Cardiac muscle cell (in vitro differentiated cells and primary cell): Measurements from ENCODE around the gene CPHXL. TPM values are rescaled to one million over a fixed set of nuclear protein-coding genes. Genes with fewer than 3 reads are reported as not detected.

ENCODE experiments used
- DNase-seq, 2 donors: peaks; one replicate each; pipeline versions ENCODE4 v3.0.0 to v3.0.0-alpha.2; 2010 to 2017; ENCODE audit warnings: low read depth in 1 of 2, low spot score in 1 of 2
- H3K27ac ChIP-seq: fragments of 200-600 bp; sonication (generic); 2 replicates; pipeline ENCODE4 v1.5.1; 2016
- H3K27me3 ChIP-seq: fragments of 200-600 bp; sonication (generic); 2 replicates; pipeline ENCODE4 v1.6.0; 2016; ENCODE audit warnings: control low read depth
- H3K36me3 ChIP-seq: fragments of 200-600 bp; sonication (generic); 2 replicates; pipeline ENCODE4 v1.5.1; 2016; ENCODE audit warnings: control low read depth
- H3K4me1 ChIP-seq: fragments of 200-600 bp; sonication (generic); 2 replicates; pipeline ENCODE4 v1.8.1; 2017; ENCODE audit warnings: low read depth, mild to moderate bottlenecking, mixed run types
- H3K4me3 ChIP-seq: fragments of 200-600 bp; sonication (generic); 2 replicates; pipeline ENCODE4 v1.5.1; 2016; ENCODE audit warnings: mild to moderate bottlenecking
- H3K9me3 ChIP-seq: fragments of 200-600 bp; sonication (generic); 2 replicates; pipeline ENCODE4 v1.5.1; 2017; ENCODE audit warnings: low read depth, mild to moderate bottlenecking, control low read depth
- CTCF ChIP-seq: IDR thresholded peaks from 2 replicates; pipeline ENCODE4 v1.5.1; 2012; ENCODE audit warnings: low read depth, mild to moderate bottlenecking, low read length
- polyA plus RNA-seq: library from polyadenylated mRNA; unstranded; fragments of >200 nt; fragmentation: Nextera tagmentation; extraction: Ambion mirVana; gene quantifications from 2 replicates; pipeline ENCODE4 v1.2.1, GENCODE V29; 2016
- total RNA-seq: library from RNA; depleted of rRNA; stranded (reverse); fragments of >200 nt; gene quantifications from 2 replicates; pipeline ENCODE4 v1.2.3, GENCODE V29; 2016

The CPHXL gene
- total and polyA plus RNA-seq, 2 experiments from 2014 or later, result not detected

- Histone ChIP-seq H3K27ac (no peak overlapping the region), H3K36me3 (no peaks in the 10 kb centered on the region), H3K9me3 (no peaks in the 10 kb centered on the region), H3K4me3 (no peak overlapping the region), H3K4me1 (peaks cover 8% of the 10 kb centered on the region), H3K27me3 (no peaks in the 10 kb centered on the region)
- DNase-seq, result peak in 1 of 2 donors; percentile 77
- no peak for TF ChIP-seq CTCF
Measured at GRCh38 chr16:75679366-75679765, 46.9 kb downstream of the CPHXL start.

GRCh38 chr16:75676909-75677308, 49.4 kb downstream of the CPHXL start, which contains the start of gene CPHXL2:
Gene CPHXL2 (minus strand): TSS chr16:75677009. CDS start chr16:75676999, 10 bp downstream.
- DNase-seq, result peak in 1 of 2 donors; percentile 16
- Histone ChIP-seq H3K27me3 (no peaks in the 10 kb centered on the region), H3K4me1 (peaks cover 8% of the 10 kb centered on the region), H3K27ac (peak within 1 kb of the TSS; percentile 70), H3K36me3 (no peaks in the 10 kb centered on the region), H3K9me3 (no peaks in the 10 kb centered on the region), H3K4me3 (no peak within 1 kb of the TSS)
- no peak for TF ChIP-seq CTCF

- Histone ChIP-seq H3K36me3 (no peaks in the 10 kb centered on the region), H3K27me3 (no peaks in the 10 kb centered on the region), H3K27ac (no peak overlapping the region), H3K4me1 (no peaks in the 10 kb centered on the region), H3K9me3 (no peaks in the 10 kb centered on the region), H3K4me3 (no peak overlapping the region)
- DNase-seq, result no peak
- no peak for TF ChIP-seq CTCF
Measured at GRCh38 chr16:75667503-75667902, 58.8 kb downstream of the CPHXL start.

Other genes with a start within 250 kb of the CPHXL start
- gene CHST6, start 231.0 kb downstream of the CPHXL start, total RNA-seq, result 3.2 and 3.8 TPM in 2 replicates
- 0.10 and 1.2 TPM in 2 replicates for gene CHST6, start 231.0 kb downstream of the CPHXL start, polyA plus RNA-seq
- 0.35 and 0.66 TPM in 2 replicates for gene CHST5, start 190.4 kb downstream of the CPHXL start, total RNA-seq
- 0.05 TPM in 1 of 2 replicates, not detected in the other for gene CHST5, start 190.4 kb downstream of the CPHXL start, polyA plus RNA-seq
- gene TMEM231, start 170.2 kb downstream of the CPHXL start, total RNA-seq, result 17.1 and 23.7 TPM in 2 replicates
- gene TMEM231, start 170.2 kb downstream of the CPHXL start, polyA plus RNA-seq, result 20.3 and 21.5 TPM in 2 replicates
- gene GABARAPL2, start 160.1 kb downstream of the CPHXL start, total RNA-seq, result 125 and 139 TPM in 2 replicates
- gene GABARAPL2, start 160.1 kb downstream of the CPHXL start, polyA plus RNA-seq, result 426 and 456 TPM in 2 replicates
- gene ADAT1, start 103.2 kb downstream of the CPHXL start, total RNA-seq, result 52.4 and 66.1 TPM in 2 replicates
- 21.6 and 23.3 TPM in 2 replicates for gene ADAT1, start 103.2 kb downstream of the CPHXL start, polyA plus RNA-seq
- 106 and 114 TPM in 2 replicates for gene KARS1, start 78.8 kb downstream of the CPHXL start, total RNA-seq
- 132 and 160 TPM in 2 replicates for gene KARS1, start 78.8 kb downstream of the CPHXL start, polyA plus RNA-seq
- gene TERF2IP, start 78.7 kb downstream of the CPHXL start, total RNA-seq, result 45.3 and 79.8 TPM in 2 replicates
- 66.6 and 85.1 TPM in 2 replicates for gene TERF2IP, start 78.7 kb downstream of the CPHXL start, polyA plus RNA-seq
- not detected in 2 replicates for gene CPHXL2, start 49.5 kb downstream of the CPHXL start, total RNA-seq
- gene CPHXL2, start 49.5 kb downstream of the CPHXL start, polyA plus RNA-seq, result 0.70 TPM in 1 of 2 replicates, not detected in the other
- gene DUXB, start 25.0 kb downstream of the CPHXL start, total RNA-seq, result not detected in 2 replicates
- gene DUXB, start 25.0 kb downstream of the CPHXL start, polyA plus RNA-seq, result 0.37 TPM in 1 of 2 replicates, not detected in the other